HG03045 (cell line): ENCODE results near the gene ARCN1.

Experiments used
- ATAC-seq: cut with Tn5 transposase; IDR thresholded peaks from one replicate; pipeline ENCODE4 v1.9.1; 2021; ENCODE audit warnings: mild to moderate bottlenecking, moderate library complexity; ENCODE audit not compliant: unreplicated experiment

ARCN1 gene

DNA sequence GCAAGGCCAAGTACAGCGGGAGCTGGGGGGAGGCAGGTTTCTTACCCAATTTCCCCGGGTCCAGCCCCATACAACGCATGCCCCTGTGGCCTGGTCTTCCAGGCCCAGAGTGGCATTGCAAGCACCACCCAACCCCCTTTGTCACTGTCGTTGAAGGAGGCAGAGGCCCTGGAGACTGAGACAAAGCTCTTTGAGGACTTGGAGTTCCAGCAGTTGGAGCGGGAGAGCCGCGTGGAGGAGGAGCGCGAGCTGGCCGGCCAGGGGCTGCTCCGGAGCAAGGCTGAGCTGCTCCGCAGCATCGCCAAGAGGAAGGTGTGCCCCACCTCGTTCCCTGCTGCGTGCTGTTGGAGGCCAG lies 63.0 kb downstream of the ARCN1 start:
- ATAC-seq, result no peak

DNA sequence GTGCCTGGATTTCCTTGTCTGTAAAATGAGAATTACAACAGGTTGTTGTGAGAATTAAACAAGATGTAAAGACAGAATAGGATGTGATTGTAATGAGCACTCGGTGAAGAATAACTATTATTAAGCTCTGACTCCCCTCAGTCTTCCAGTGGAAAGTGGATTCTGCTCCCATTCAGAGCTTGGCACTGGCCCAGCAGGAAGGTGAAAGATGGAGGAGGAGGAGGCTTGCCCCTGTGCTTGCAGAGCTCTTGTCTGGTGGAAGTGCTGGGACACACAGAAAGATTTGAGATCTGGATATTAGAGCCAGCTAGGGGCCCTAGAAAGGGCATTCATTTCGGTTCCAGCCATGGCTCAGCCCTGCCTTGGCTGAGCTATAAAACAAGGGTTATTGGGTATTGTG lies 63.4 kb downstream of the ARCN1 start:
- ATAC-seq, result no peak

DNA sequence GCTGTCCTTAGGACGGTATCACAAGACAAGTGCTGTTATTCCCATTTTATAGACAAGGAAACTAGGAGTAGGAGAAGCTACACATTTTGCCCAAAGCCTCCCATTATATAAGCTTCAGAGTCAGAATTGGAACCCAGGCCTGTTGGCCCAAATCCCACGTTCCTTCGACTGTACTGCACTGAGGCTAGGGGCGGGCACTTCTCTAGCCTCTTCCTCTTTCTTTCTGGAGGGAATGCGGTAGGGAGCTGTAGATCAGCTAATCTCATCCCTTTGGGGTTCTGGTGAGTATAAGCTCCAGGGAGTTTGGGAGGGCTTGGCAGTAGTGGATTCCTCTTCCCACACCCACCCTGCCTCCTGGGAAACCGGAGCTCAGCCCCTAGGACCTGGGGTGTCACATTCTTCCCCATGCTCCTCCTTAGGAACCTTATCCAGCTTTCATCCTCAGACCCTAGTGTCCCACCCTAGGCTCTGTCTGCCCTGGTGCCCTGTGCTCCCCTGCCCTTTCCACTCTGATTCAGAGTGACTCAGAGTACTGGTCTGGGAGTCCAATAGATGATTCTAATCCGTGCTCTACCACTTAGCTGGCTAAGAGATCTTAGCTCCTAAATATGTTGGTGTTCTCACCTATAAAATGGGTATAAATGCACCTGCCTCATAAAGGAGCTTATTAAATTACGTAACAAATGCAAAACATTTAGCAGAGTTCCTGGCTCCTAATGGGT lies 64.5 kb downstream of the ARCN1 start:
- no peak for ATAC-seq

DNA sequence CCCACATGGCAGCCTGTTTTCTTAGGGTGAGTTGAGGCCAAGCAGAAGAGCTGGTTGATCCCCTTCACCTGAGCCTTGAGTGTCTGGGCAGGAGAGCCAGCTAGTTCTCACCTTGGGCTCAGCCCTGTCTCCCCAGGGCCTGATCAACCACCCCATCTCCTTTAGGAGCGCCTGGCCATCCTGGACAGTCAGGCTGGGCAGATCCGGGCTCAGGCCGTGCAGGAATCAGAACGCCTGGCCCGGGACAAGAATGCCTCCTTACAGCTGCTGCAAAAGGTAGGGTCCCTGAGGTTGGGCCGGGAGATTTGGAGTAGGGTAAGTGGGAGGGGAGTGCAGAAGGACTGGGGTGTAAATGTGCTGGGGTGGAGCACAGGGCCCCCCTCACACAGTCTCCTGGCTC lies 66.5 kb downstream of the ARCN1 start:
- ATAC-seq, result no peak

DNA sequence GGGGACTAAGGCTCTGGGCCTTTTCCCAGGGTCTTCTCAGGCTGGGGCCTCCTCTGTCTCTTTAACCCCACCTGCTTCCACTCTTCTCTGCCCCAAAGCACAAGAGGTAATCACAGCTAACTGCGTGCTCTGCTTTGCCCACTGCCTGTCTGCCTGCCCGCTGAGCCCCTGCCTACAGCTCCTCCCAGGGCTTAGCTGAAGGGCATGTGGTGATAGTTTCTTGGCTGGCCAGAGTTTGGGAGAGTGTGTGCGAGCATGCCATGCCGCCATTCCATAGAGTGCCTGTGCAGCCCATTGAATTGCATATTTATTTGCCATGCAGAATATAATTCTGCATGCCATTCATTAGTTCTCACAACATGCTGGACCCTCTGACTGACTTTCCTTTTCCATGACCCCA lies 67.7 kb downstream of the ARCN1 start:
- ATAC-seq, result no peak

DNA sequence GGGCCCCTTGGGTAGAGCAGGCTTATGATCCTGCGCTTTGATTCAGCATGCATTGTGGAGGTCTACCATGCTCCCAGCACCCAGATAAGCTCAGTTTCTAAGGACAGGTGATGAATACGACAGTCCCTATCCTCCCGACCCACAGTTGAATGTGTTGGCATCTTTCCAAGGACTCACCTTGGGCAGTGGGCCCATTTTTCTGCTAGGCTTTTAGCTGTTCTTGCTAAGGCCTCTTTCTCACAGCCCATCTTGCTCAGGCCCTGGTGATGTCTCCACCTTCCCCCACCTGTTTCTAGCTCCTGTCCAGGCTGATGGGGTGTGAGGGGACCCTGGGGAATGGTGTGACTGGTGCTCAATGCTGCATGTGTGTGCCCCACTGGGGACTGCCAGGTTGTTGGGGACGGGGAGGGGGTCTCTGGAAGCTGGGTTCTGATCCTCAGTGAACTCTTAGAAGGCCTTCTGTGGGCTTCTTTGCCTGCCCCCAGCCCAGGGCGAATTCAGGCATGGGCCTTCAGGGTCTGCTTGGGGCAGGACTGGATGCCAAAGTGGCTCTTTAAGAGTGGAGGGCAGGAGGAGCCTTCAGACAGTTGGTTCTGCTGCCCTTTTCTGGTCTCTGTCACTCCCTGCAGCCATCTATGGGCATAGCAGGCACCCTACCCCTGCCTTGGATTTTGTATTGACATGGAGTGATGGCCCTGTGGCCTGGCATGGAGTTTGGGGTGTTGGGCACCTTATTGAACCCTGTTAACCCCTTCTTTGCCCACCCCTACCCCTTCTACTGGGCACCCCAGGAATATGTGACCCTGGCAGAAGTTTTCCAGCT lies 68.3 kb downstream of the ARCN1 start:
- ATAC-seq, result no peak

DNA sequence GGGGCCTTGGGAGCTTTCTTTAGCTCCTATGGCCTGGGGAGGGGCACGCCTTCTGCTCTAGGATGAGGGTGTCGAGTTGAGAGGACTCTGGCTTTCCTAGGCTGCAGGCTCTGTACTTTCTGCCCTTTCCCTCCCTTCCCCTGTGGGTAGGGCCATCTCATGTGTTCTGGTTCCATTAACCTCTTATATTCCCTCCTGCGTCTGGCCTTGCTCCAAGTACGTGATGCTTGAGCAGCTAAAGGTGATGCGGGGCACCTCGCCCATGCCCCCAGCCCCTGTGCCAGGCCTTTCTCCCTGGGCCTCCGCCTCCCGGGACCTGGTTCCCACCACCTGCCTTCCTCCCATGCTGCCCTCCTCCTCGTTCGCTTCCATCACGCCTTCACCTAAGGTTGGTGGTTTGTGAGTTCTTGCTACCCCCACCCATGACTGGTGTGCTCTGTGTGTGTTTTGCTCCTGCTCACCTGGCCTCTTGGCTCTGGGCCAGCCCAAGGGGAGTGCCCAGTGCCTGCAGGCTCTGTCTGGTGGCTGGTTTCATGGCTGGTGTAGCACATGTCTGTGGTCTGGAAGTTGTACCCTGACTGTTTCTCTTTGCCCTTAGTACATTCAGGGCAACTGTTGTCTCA lies 69.3 kb downstream of the ARCN1 start:
- no peak for ATAC-seq

DNA sequence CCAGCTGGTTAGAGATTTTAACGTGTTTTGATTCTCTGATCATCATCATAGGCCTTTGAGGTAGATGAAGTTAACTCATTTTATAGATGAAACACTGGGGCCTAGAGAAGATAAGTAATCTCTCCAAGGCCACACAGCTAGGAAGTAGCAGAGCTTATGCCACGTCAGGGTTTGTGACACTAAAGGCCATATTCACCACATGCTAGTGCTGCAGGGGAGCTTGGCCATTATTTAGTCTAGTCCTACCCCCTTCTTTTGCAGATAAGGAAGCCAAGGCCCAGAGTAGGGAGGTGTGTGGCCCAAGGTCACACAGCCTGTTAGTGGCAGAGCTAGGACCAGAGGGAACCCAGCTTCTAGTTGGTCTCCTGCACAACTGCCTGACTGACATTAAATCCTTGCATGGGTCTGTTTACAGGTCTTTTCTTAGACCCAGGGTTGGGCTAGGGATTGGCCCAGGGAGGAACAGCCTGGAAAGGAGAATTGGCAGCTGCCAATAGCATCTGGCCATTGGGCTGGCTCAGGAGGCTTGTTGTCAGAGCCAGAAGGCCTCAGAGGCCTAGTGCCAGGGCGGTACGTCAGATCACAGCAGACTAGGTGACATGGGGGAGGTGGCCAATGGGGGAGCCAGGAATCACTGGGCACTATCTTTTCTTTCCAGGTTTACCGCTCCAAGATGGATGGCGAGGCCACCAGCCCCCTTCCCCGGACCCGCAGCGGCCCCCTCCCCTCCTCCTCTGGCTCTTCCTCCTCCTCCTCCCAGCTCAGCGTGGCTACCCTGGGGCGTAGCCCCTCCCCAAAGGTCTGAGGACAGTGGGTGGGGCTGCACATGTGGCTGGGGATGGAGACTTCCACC lies 71.2 kb downstream of the ARCN1 start:
- ATAC-seq, result no peak

DNA sequence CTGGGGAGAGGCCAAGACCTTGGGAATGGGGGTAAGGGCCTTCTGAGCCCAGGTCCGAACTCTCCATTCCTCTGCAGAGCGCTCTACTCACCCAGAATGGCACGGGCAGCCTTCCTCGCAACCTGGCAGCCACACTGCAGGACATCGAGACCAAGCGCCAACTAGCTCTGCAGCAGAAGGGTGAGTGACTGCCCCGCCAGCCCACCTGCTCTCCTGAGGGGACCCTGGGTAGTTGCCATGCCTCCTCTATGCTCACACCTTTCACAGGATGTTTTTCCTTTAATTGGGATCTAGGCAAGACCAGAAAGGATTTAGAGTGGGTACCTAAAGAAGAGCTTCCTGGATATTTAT lies 71.8 kb downstream of the ARCN1 start:
- no peak for ATAC-seq

DNA sequence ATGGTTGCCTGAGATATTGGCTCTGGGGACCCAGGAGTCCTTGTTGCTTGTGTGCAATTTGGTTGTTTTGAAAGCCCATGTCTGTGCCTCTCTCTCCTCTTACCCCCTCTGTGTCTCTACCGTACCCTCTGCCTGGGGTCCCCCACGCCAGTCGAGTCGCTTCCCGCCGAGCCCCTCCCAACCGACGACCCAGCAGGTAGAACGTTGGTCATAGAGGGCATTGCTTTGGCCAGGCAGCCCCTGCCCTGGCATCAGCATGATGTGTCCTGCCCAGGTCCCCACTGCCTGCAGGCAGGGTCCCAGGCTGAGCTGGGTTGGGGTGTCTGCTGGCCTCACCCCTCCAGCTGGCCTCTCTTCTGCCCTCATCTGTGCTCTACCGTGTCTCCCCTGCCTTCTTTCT lies 72.3 kb downstream of the ARCN1 start:
- ATAC-seq, result no peak

DNA sequence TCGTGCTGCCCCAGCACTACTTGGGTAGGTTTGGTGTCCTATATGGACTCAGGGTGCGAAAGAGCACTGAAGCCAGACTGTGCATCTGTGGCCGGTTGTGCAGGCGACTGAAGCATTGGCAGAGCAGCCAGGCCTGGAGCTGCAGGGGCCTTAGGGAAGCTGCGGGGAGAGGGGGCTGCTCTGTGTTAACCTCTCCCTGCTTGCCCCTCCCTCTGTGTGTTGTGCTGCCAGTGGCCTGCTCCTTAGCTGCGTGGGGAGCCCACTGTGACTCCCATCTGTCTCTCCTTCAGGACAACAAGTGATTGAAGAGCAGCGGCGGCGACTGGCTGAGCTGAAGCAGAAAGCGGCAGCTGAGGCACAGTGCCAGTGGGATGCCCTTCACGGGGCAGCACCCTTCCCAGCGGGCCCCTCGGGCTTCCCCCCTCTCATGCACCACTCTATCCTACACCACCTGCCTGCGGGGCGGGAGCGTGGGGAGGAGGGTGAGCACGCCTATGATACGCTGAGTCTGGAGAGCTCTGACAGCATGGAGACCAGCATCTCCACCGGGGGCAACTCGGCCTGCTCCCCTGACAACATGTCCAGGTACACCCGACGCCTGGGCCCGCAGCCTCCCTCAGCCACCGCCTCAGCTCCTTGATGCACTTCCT lies 73.0 kb downstream of the ARCN1 start:
- ATAC-seq, result no peak

DNA sequence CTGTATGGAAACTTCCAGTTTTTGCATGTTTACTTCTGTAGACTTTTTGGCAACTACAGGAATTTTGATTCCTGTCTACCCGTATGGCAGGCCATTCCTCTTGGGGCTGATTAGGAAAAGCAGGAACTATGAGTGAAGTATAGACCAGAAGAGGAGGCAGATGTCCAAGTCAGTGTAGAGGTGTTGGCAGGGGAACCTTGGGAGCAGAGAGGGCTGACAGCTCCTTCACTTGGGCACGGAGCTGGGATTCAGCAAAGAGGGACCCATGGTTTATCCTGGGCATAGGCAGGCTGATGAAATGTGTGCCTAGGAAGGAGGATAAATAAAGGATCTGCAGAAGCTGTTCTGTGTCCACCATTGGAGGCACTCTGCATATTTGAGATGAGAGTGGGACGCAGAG lies 74.2 kb downstream of the ARCN1 start:
- no peak for ATAC-seq

DNA sequence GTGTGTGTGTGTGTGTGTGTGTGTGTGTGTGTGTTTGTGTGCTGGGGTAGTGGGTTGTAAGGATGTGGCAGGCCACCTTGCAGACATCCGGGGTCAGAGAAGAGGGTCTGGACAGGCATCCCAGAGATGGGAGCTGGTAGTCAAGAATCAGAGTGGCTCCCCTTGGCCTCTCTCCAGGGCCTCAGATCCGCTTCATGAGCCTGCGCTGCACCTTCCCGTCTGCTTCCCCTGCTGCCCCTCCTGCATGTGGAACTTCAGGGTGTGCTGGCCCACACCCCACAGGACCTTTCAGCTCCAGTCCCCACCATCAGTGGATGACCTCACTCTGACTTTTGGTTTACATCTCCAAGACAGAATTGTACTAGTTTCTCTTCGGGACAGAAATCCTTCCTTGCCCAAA lies 76.1 kb downstream of the ARCN1 start:
- ATAC-seq, result no peak

DNA sequence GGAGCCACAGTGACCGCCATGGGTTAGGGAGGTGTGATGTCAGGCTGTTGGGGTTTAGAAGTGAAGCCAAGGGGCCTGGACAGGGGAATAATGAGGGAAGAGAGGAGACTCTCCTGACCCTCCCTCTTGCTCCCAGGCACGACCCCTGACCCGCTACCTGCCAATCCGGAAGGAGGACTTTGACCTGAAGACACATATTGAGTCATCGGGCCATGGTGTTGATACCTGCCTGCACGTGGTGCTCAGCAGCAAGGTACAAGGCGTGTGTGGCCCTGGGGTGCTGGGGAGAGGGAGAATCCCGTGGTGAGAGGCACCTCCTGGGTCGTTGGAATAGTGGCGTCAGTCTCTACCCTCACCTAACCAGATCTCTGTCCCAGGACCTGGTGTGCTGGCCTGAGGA lies 77.7 kb downstream of the ARCN1 start:
- ATAC-seq, result no peak

DNA sequence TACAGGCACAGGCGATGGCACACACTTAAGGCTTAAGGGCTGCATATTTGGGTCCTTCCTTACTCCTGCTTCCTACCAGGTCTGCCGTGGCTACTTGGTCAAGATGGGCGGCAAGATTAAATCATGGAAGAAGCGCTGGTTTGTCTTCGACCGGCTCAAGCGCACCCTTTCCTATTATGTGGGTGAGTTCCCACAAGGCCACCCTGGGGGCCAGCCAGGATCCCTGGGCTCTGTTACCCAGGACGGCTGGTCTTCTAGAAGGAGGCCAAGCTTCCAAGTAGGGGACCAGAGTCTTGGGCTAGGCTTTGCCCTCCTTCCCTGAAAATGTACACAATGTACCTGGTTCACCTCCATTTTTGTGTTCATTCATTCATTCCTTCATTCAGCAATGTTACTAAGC lies 78.2 kb downstream of the ARCN1 start:
- no peak for ATAC-seq

DNA sequence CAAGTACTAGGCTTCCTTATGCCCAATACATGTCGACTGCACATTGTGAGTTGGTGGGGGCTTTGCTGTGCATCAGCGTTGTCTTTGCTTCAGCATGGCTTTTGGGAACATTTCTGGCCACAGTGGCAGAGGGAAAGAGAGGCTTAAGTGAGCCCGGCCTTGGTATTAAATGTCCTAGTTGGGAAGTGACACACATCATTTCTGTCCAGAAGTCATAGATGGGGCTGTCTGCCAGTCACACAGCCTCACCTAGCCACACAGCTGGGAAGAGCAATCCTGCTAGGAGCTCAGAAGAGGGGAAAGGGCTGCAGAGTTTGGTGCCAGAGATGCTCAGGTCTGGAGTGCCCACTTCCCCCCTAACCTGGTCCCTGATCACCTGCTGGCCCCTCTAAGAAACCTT lies 79.6 kb downstream of the ARCN1 start:
- no peak for ATAC-seq
